H1 (cell line): ENCODE data around the gene FMN2. TPM values are rescaled to one million over a fixed set of nuclear protein-coding genes. Genes with fewer than 3 reads are reported as not detected.

ENCODE experiments used
- CTCF ChIA-PET: fragments of 300-600 bp; sonication (Branson Sonifier 250); formaldehyde crosslinking; loops from one replicate; lab custom pipeline; 2021; ENCODE audit not compliant: partially characterized antibody; lab: Charles Lee
- POLR2A ChIA-PET: fragments of 300-600 bp; sonication (Branson Sonifier 250); formaldehyde crosslinking; loops from one replicate; lab custom pipeline; 2021; ENCODE audit warnings: inconsistent platforms; ENCODE audit not compliant: partially characterized antibody; lab: Charles Lee
- DNase-seq, 2 experiments: peaks; one replicate each; pipeline versions ENCODE4 v3.0.0 to v3.0.0-alpha.2; 2010 to 2022; ENCODE audit warnings: low spot score in 2 of 2, low read depth in 1 of 2, mixed read lengths in 1 of 2
- FAIRE-seq: peaks from 2 replicates; lab custom pipeline; 2011; peaks lifted over from hg19 to GRCh38; lab: Jason Lieb, UNC
- H2AFZ ChIP-seq: 2 replicates; pipeline ENCODE4 v1.8.1; 2012; ENCODE audit warnings: low read length, inconsistent platforms
- H2AK5ac ChIP-seq: 2 replicates; pipeline ENCODE4 v1.6.1; 2013; ENCODE audit warnings: low read depth, low read length
- H2BK120ac ChIP-seq: replicated peaks from 2 replicates; pipeline ENCODE3; 2013; ENCODE audit warnings: low read depth, low read length, inconsistent platforms
- H2BK12ac ChIP-seq: 2 replicates; pipeline ENCODE4 v1.6.1; 2013; ENCODE audit warnings: low read depth, low read length
- H2BK15ac ChIP-seq: 2 replicates; pipeline ENCODE4 v1.6.1; 2013; ENCODE audit warnings: low read length
- H2BK20ac ChIP-seq: 2 replicates; pipeline ENCODE4 v1.6.1; 2013; ENCODE audit warnings: low read length
- H2BK5ac ChIP-seq: 2 replicates; pipeline ENCODE4 v1.6.1; 2013; ENCODE audit warnings: low read depth, low read length
- H3K14ac ChIP-seq: 2 replicates; pipeline ENCODE4 v1.6.1; 2013; ENCODE audit warnings: inconsistent platforms; ENCODE audit not compliant: insufficient read length
- H3K18ac ChIP-seq: 2 replicates; pipeline ENCODE4 v1.6.1; 2013; ENCODE audit warnings: low read length; ENCODE audit errors: extremely low read depth
- H3K23ac ChIP-seq: 2 replicates; pipeline ENCODE4 v1.6.1; 2013; ENCODE audit warnings: inconsistent platforms; ENCODE audit not compliant: insufficient read length
- H3K23me2 ChIP-seq: 2 replicates; pipeline ENCODE4 v1.6.1; 2013; ENCODE audit warnings: low read depth, low read length
- H3K27ac ChIP-seq: 2 replicates; pipeline ENCODE4 v1.6.1; 2011; ENCODE audit warnings: low read depth, low read length, inconsistent platforms
- H3K27me3 ChIP-seq, 4 experiments: replicated peaks in 1 of 4; 1 replicate in 1 of 4; 2 replicates in 3 of 4; pipeline versions ENCODE4 v1.6.1 to v1.8.1; 2011 to 2013; ENCODE audit warnings: low read length in 3 of 4, mild to moderate bottlenecking in 3 of 4, inconsistent platforms in 2 of 4, mixed read lengths in 2 of 4, moderate library complexity in 1 of 4; ENCODE audit not compliant: control insufficient read depth in 3 of 4, insufficient read depth in 3 of 4; ENCODE audit errors: extremely low read depth in 1 of 4
- H3K36me3 ChIP-seq, 4 experiments: 2 replicates each; pipeline versions ENCODE4 v1.6.1 to v1.8.1; 2011 to 2013; ENCODE audit warnings: mild to moderate bottlenecking in 4 of 4, low read length in 3 of 4, moderate library complexity in 2 of 4, control low read depth in 1 of 4, inconsistent platforms in 1 of 4; ENCODE audit not compliant: insufficient read depth in 4 of 4, control insufficient read depth in 2 of 4
- H3K4ac ChIP-seq: replicated peaks from 2 replicates; pipeline ENCODE3; 2013; ENCODE audit warnings: low read length, low read depth, mixed read lengths, inconsistent platforms; ENCODE audit not compliant: insufficient read length
- H3K4me1 ChIP-seq, 4 experiments: replicated peaks in 1 of 4; 1 replicate in 1 of 4; 2 replicates in 3 of 4; pipeline versions ENCODE4 v1.6.1 to v1.8.1; 2011 to 2013; ENCODE audit warnings: low read length in 3 of 4, inconsistent platforms in 2 of 4, mixed read lengths in 1 of 4; ENCODE audit not compliant: insufficient read depth in 4 of 4, control insufficient read depth in 3 of 4
- H3K4me2 ChIP-seq, 2 experiments: 2 replicates each; pipeline versions ENCODE4 v1.6.1 to v1.8.1; 2011 to 2013; ENCODE audit warnings: low read depth in 2 of 2, low read length in 2 of 2, control low read depth in 1 of 2, inconsistent platforms in 1 of 2, mild to moderate bottlenecking in 1 of 2; ENCODE audit not compliant: insufficient read depth in 1 of 2
- H3K4me3 ChIP-seq, 4 experiments: fragments of 200-600, 300-600 bp in 1 of 4; sonication (generic), shearing (Covaris generic), sonication (Bioruptor Twin) in 1 of 4; 2 replicates each; pipeline versions ENCODE4 v1.5.1 to v1.8.1; 2011 to 2016; ENCODE audit warnings: low read length in 4 of 4, low read depth in 3 of 4, control low read depth in 2 of 4, inconsistent platforms in 2 of 4, mild to moderate bottlenecking in 2 of 4, mixed read lengths in 1 of 4, moderate library complexity in 1 of 4; ENCODE audit not compliant: insufficient read depth in 2 of 4; ENCODE audit errors: extremely low read depth in 1 of 4
- H3K56ac ChIP-seq: replicated peaks from 2 replicates; pipeline ENCODE3; 2013; ENCODE audit warnings: low read depth, mild to moderate bottlenecking, mixed read lengths, low read length, inconsistent platforms; ENCODE audit not compliant: insufficient read length
- H3K79me1 ChIP-seq: 2 replicates; pipeline ENCODE4 v1.6.1; 2013; ENCODE audit warnings: low read depth, low read length, control low read depth
- H3K79me2 ChIP-seq, 2 experiments: 2 replicates each; pipeline versions ENCODE4 v1.6.1 to v1.8.1; 2012 to 2013; ENCODE audit warnings: low read length in 2 of 2, mild to moderate bottlenecking in 2 of 2, inconsistent platforms in 1 of 2; ENCODE audit not compliant: insufficient read depth in 2 of 2, control insufficient read depth in 1 of 2
- H3K9ac ChIP-seq, 4 experiments: replicated peaks in 1 of 4; 1 replicate in 1 of 4; 2 replicates in 3 of 4; pipeline versions ENCODE4 v1.6.1 to v1.8.1; 2011 to 2013; ENCODE audit warnings: low read depth in 3 of 4, low read length in 3 of 4, control low read depth in 2 of 4, mild to moderate bottlenecking in 2 of 4, moderate library complexity in 2 of 4, inconsistent platforms in 1 of 4; ENCODE audit errors: extremely low read depth in 1 of 4
- H3K9me3 ChIP-seq, 2 experiments: 2 replicates each; pipeline versions ENCODE4 v1.6.1 to v1.8.1; 2012 to 2013; ENCODE audit warnings: mild to moderate bottlenecking in 2 of 2, moderate library complexity in 2 of 2, control low read depth in 1 of 2, inconsistent platforms in 1 of 2, low read depth in 1 of 2, low read length in 1 of 2, mixed read lengths in 1 of 2; ENCODE audit not compliant: insufficient read depth in 2 of 2
- H4K20me1 ChIP-seq, 2 experiments: replicated peaks in 1 of 2; 2 replicates each; pipeline versions ENCODE3 to v1.8.1; 2011 to 2013; ENCODE audit warnings: inconsistent platforms in 2 of 2, low read length in 2 of 2, mild to moderate bottlenecking in 1 of 2; ENCODE audit not compliant: insufficient read depth in 2 of 2, control insufficient read depth in 1 of 2
- H4K5ac ChIP-seq: 2 replicates; pipeline ENCODE4 v1.6.1; 2013; ENCODE audit warnings: low read length, low read depth, mixed read lengths, inconsistent platforms; ENCODE audit not compliant: insufficient read length
- H4K8ac ChIP-seq: 2 replicates; pipeline ENCODE4 v1.8.0; 2013; ENCODE audit warnings: mild to moderate bottlenecking, moderate library complexity, low read length, inconsistent platforms; ENCODE audit not compliant: insufficient read depth; ENCODE audit errors: extremely low read depth
- H4K91ac ChIP-seq: replicated peaks from 2 replicates; pipeline ENCODE3; 2013; ENCODE audit warnings: low read length, mixed read lengths, inconsistent platforms; ENCODE audit not compliant: insufficient read length
- BCL11A ChIP-seq, 2 experiments: IDR thresholded peaks; one replicate each; pipeline ENCODE4 v1.6.1; 2011; ENCODE audit warnings: low read depth in 2 of 2, low read length in 2 of 2, mild to moderate bottlenecking in 2 of 2
- CBX5 ChIP-seq: fragments of 300-800, 300-1000 bp; sonication (generic); IDR thresholded peaks from 2 replicates; pipeline ENCODE4 v1.7.1; 2016; ENCODE audit warnings: antibody characterized with exemption, low read length, low read depth
- KDM5A ChIP-seq: fragments of 200-600 bp; IDR thresholded peaks from 2 replicates; pipeline ENCODE4 v1.7.1; 2012; ENCODE audit warnings: mild to moderate bottlenecking, low read length, inconsistent platforms, mixed read lengths
- POU5F1 ChIP-seq: IDR thresholded peaks from 2 replicates; pipeline ENCODE4 v1.6.1; 2011; ENCODE audit warnings: low read depth, mild to moderate bottlenecking, low read length, moderate library complexity
- RBBP5 ChIP-seq: IDR thresholded peaks from 2 replicates; pipeline ENCODE4 v1.7.1; 2012; ENCODE audit warnings: low read depth, mild to moderate bottlenecking, inconsistent platforms, low read length, moderate library complexity, borderline replicate concordance
- SIN3A ChIP-seq, 2 experiments: IDR thresholded peaks in 1 of 2; conservative IDR thresholded peaks in 1 of 2; 2 replicates each; pipeline ENCODE4 v1.6.1; 2011 to 2012; ENCODE audit warnings: low read length in 2 of 2, improper control_type of control experiment in 1 of 2, low read depth in 1 of 2, mild to moderate bottlenecking in 1 of 2
- WGBS, 2 experiments: shearing (Covaris generic) in 1 of 2; methylation state at CpG; one replicate each; pipeline versions ENCODE4 v1.1.6 to v1.1.7; 2013 to 2015; ENCODE audit warnings: low lambda C conversion rate in 2 of 2, mixed read lengths in 2 of 2, inconsistent platforms in 1 of 2, low coverage in 1 of 2, missing lambda C conversion rate in 1 of 2; ENCODE audit not compliant: insufficient replicate concordance in 2 of 2, insufficient coverage in 1 of 2, insufficient read length in 1 of 2; ENCODE audit errors: extremely low coverage in 1 of 2, missing lambda C conversion rate in 1 of 2; 5-methylcytosine and 5-hydroxymethylcytosine counted together
- polyA plus RNA-seq, 7 experiments: library from polyadenylated mRNA; depleted of rRNA in 3 of 7; stranded (reverse) in 5 of 7; unstranded in 2 of 7; fragments of >200 nt in 5 of 7; fragments of 200-250 nt in 2 of 7; gene quantifications; 1 replicate in 5 of 7; 2 replicates in 1 of 7; 4 replicates in 1 of 7; pipeline versions ENCODE4 v1.2.1 to v1.2.3, GENCODE V29; 2011 to 2013; ENCODE audit warnings: missing spikeins in 2 of 7, mixed read lengths in 2 of 7
- total RNA-seq: library from RNA; stranded (reverse); fragmentation: NEBNext Ultra II Directional; extraction: Animal tissue kit (Norgen Biotek cat#: 25700); gene quantifications from 2 replicates; pipeline ENCODE4 v1.2.1, GENCODE V29; 2021
- TF ChIP-seq, protein P1 (sequence below), 3 experiments: IDR thresholded peaks; 1 replicate in 2 of 3; 2 replicates in 1 of 3; pipeline versions ENCODE4 v1.5.1 to v1.6.1; 2011; ENCODE audit warnings: low read length in 3 of 3, mild to moderate bottlenecking in 3 of 3, inconsistent platforms in 2 of 3, low read depth in 1 of 3, moderate library complexity in 1 of 3; ENCODE audit not compliant: insufficient read depth in 1 of 3; ENCODE audit errors: control extremely low read depth in 1 of 3
- TF ChIP-seq, protein P2 (sequence below): IDR thresholded peaks from 2 replicates; pipeline ENCODE4 v1.6.1; 2011; ENCODE audit warnings: low read length, improper control_type of control experiment

The FMN2 gene
- total and polyA plus RNA-seq, 2 of the 8 experiments (the other 6 are each of a cell fraction or from before 2014, with no cell fraction given) = 0.83 to 2.0 TPM

- Histone ChIP-seq H3K79me2 (no peaks in the 10 kb centered on the region), H2BK12ac (no peak overlapping the region), H3K4me2 (no peak overlapping the region), H2BK15ac (no peak overlapping the region), H3K4ac (no peak overlapping the region), H2BK120ac (no peak overlapping the region), H3K23ac (no peak overlapping the region), H3K56ac (no peak overlapping the region), H2BK5ac (no peak overlapping the region), H4K8ac (no peak overlapping the region), H2BK20ac (no peak overlapping the region), H3K14ac (no peak overlapping the region), H3K9me3 (0 out of 4 replicates have a peak, but pooled peaks cover 0 to 2% of the 10 kb centered on the region in 2 experiments), H4K20me1 (no peaks in the 10 kb centered on the region), H3K18ac (no peak overlapping the region), H3K27ac (no peak overlapping the region), H4K5ac (no peak overlapping the region), H3K27me3 (no peaks in the 10 kb centered on the region), H3K4me1 (0 out of 7 replicates have a peak, but pooled peaks cover 0 to 4% (median 0%) of the 10 kb centered on the region in 4 experiments), H3K36me3 (no peaks in the 10 kb centered on the region), H3K9ac (no peak overlapping the region), H2AFZ (no peak overlapping the region), H4K91ac (no peak overlapping the region), H2AK5ac (no peak overlapping the region), H3K4me3 (no peak overlapping the region), H3K23me2 (no peaks in the 10 kb centered on the region), H3K79me1 (no peaks in the 10 kb centered on the region)
- DNase-seq (no peak), FAIRE-seq (no peak)
- WGBS, 2 experiments = 95% methylated on average over 3 of the region's 3 CpGs; no CpG with 5 or more reads in 1 of the 2 experiments
- ChIA-PET POLR2A (no interaction called here), CTCF (interaction anchor here (1.4 kb wide), 1 partner anchor 163 kb away, joined by 3 read pairs; no protein-coding TSS in a partner anchor)
- TF ChIP-seq, protein P1, sequence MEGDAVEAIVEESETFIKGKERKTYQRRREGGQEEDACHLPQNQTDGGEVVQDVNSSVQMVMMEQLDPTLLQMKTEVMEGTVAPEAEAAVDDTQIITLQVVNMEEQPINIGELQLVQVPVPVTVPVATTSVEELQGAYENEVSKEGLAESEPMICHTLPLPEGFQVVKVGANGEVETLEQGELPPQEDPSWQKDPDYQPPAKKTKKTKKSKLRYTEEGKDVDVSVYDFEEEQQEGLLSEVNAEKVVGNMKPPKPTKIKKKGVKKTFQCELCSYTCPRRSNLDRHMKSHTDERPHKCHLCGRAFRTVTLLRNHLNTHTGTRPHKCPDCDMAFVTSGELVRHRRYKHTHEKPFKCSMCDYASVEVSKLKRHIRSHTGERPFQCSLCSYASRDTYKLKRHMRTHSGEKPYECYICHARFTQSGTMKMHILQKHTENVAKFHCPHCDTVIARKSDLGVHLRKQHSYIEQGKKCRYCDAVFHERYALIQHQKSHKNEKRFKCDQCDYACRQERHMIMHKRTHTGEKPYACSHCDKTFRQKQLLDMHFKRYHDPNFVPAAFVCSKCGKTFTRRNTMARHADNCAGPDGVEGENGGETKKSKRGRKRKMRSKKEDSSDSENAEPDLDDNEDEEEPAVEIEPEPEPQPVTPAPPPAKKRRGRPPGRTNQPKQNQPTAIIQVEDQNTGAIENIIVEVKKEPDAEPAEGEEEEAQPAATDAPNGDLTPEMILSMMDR (IDR thresholded peaks at IDR 0.05; ENCODE audit: control extremely low read depth in 1 of 3, insufficient read depth in 1 of 3, low read depth in 1 of 3, low read length in 3 of 3) = no peak
- no peak for TF ChIP-seq RBBP5
- TF ChIP-seq POU5F1 = no peak
- no peak for TF ChIP-seq SIN3A (conservative IDR thresholded peaks at IDR 0.05 in 1 of 2, IDR thresholded peaks at IDR 0.05 in 1 of 2; ENCODE audit: low read depth in 1 of 2, low read length in 2 of 2)
- no peak for TF ChIP-seq CBX5
- TF ChIP-seq BCL11A (IDR thresholded peaks at IDR 0.05; ENCODE audit: low read depth in 2 of 2, low read length in 2 of 2) = no peak
- TF ChIP-seq, protein P2, sequence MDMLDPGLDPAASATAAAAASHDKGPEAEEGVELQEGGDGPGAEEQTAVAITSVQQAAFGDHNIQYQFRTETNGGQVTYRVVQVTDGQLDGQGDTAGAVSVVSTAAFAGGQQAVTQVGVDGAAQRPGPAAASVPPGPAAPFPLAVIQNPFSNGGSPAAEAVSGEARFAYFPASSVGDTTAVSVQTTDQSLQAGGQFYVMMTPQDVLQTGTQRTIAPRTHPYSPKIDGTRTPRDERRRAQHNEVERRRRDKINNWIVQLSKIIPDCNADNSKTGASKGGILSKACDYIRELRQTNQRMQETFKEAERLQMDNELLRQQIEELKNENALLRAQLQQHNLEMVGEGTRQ = no peak
- TF ChIP-seq KDM5A = no peak
Measured at GRCh38 chr1:240312872-240313271, 221.2 kb downstream of the FMN2 start.
